SU-DHL-6 (cell line): ENCODE data around the gene DSC2.

ENCODE experiments used
- H2AFZ ChIP-seq: fragments of 200-600 bp; sonication (generic); 2 replicates; pipeline ENCODE4 v1.6.1; 2014; ENCODE audit warnings: low read depth, mild to moderate bottlenecking, moderate library complexity, mixed read lengths, antibody characterized with exemption, low read length; ENCODE audit not compliant: severe bottlenecking
- H3F3A ChIP-seq: fragments of 200-600 bp; shearing (Covaris generic); 2 replicates; pipeline ENCODE4 v1.6.0; 2016; ENCODE audit warnings: antibody characterized with exemption, mild to moderate bottlenecking; ENCODE audit not compliant: insufficient read depth
- H3K27ac ChIP-seq: fragments of 200-600 bp; sonication (generic); 2 replicates; pipeline ENCODE4 v1.5.1; 2016; ENCODE audit warnings: low read depth, mild to moderate bottlenecking, low read length, moderate library complexity, mixed read lengths
- H3K27me3 ChIP-seq: fragments of 200-600 bp; sonication (generic), shearing (Covaris generic); 2 replicates; pipeline ENCODE4 v1.6.0; 2014; ENCODE audit warnings: mild to moderate bottlenecking, low read length
- H3K36me3 ChIP-seq: fragments of 200-600 bp; sonication (generic); 2 replicates; pipeline ENCODE4 v1.6.1; 2014; ENCODE audit warnings: mild to moderate bottlenecking, low read length, mixed read lengths
- H3K4me2 ChIP-seq: fragments of 300-600, 200-600 bp; shearing (Covaris generic), sonication (generic); 2 replicates; pipeline ENCODE4 v1.6.0; 2014; ENCODE audit warnings: low read length, low read depth, mild to moderate bottlenecking; ENCODE audit not compliant: poor library complexity, severe bottlenecking
- H3K4me3 ChIP-seq: fragments of 200-600 bp; sonication (generic); 2 replicates; pipeline ENCODE4 v1.5.1; 2014; ENCODE audit warnings: antibody characterized with exemption, low read length, mild to moderate bottlenecking, mixed read lengths; ENCODE audit not compliant: insufficient read depth, poor library complexity, severe bottlenecking
- H3K79me2 ChIP-seq: fragments of 200-600 bp; sonication (generic); 2 replicates; pipeline ENCODE4 v1.6.1; 2014; ENCODE audit warnings: mild to moderate bottlenecking, low read length, moderate library complexity; ENCODE audit not compliant: insufficient read depth
- H3K9ac ChIP-seq: fragments of 200-600 bp; sonication (generic); 2 replicates; pipeline ENCODE4 v1.7.0; 2014; ENCODE audit warnings: mild to moderate bottlenecking, low read length
- H3K9me2 ChIP-seq: fragments of 200-600 bp; sonication (generic); replicated peaks from 2 replicates; pipeline ENCODE4 v1.6.1; 2014; ENCODE audit warnings: low read length; ENCODE audit not compliant: insufficient read depth
- H3K9me3 ChIP-seq: fragments of 200-600 bp; sonication (generic); 2 replicates; pipeline ENCODE4 v1.6.1; 2014; ENCODE audit warnings: low read length, mixed read lengths; ENCODE audit not compliant: insufficient read depth
- H4K20me1 ChIP-seq: fragments of 200-600 bp; sonication (generic); 2 replicates; pipeline ENCODE4 v1.6.1; 2014; ENCODE audit warnings: low read depth, mild to moderate bottlenecking, antibody characterized with exemption, low read length, moderate library complexity, mixed read lengths
- EZH2phosphoT487 ChIP-seq: fragments of 200-600 bp; sonication (generic), shearing (Covaris generic); conservative IDR thresholded peaks from 2 replicates; pipeline ENCODE4 v1.6.1; 2018; ENCODE audit warnings: mild to moderate bottlenecking, antibody characterized with exemption, low read length, moderate library complexity, mixed read lengths
- TF ChIP-seq, protein P1 (sequence below): fragments of 200-600 bp; sonication (generic); IDR thresholded peaks from one replicate; pipeline ENCODE4 v1.5.1; 2017; ENCODE audit warnings: antibody characterized with exemption, mild to moderate bottlenecking, low read length, moderate library complexity; ENCODE audit not compliant: insufficient read depth, poor library complexity, severe bottlenecking

Gene DSC2

DNA sequence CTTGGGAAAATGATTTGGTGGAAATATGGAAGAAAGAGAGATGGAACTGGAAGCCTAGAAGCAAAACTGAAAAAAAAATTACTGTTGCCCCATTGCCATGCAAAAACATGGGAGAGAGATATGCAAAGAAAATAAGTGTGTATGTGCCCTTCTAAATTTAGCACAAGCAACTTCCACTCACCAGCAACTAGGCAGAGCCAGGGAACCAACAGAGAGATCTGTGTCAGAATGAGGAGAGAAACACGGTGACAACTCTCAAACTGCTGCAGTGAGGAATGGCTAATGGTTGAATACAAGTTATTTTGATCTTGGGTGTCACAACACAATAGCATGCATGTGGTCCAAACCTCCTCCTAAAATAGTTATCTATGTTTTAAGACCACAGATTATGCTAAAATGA is 10.9 kb downstream of the DSC2 start:
- H4K20me1 ChIP-seq = no peaks in the 10 kb centered on the region
- no peak overlapping the region for H2AFZ ChIP-seq
- no peak overlapping the region for H3K27ac ChIP-seq
- H3K27me3 ChIP-seq = no peaks in the 10 kb centered on the region
- TF ChIP-seq, protein P1, sequence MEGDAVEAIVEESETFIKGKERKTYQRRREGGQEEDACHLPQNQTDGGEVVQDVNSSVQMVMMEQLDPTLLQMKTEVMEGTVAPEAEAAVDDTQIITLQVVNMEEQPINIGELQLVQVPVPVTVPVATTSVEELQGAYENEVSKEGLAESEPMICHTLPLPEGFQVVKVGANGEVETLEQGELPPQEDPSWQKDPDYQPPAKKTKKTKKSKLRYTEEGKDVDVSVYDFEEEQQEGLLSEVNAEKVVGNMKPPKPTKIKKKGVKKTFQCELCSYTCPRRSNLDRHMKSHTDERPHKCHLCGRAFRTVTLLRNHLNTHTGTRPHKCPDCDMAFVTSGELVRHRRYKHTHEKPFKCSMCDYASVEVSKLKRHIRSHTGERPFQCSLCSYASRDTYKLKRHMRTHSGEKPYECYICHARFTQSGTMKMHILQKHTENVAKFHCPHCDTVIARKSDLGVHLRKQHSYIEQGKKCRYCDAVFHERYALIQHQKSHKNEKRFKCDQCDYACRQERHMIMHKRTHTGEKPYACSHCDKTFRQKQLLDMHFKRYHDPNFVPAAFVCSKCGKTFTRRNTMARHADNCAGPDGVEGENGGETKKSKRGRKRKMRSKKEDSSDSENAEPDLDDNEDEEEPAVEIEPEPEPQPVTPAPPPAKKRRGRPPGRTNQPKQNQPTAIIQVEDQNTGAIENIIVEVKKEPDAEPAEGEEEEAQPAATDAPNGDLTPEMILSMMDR = no peak
- no peak for TF ChIP-seq EZH2phosphoT487
- H3K79me2 ChIP-seq = no peaks in the 10 kb centered on the region
- H3K4me2 ChIP-seq = no peak overlapping the region
- H3K9ac ChIP-seq = no peak overlapping the region
- no peak overlapping the region for H3K4me3 ChIP-seq
- no peaks in the 10 kb centered on the region for H3K9me2 ChIP-seq
- no peaks in the 10 kb centered on the region for H3K9me3 ChIP-seq
- H3F3A ChIP-seq = no peaks in the 10 kb centered on the region
- H3K36me3 ChIP-seq = no peaks in the 10 kb centered on the region

DNA sequence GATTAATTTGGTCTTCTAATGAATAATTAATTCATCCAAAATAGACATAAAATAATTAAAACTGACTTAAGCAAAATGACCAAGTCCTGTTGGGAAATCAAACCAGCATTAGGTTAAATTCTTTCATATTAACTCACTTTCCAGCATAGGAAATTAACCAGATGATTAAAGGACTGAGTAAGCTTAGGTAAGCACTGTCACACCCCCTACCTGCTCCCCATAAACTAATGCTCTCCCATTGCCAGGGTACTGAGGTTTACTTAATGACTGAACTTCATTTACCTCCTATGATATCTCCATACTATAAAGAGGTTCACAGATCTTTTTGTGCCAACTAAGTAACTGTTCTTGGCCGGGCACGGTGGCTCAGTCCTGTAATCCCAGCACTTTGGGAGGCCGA is 13.7 kb downstream of the DSC2 start:
- no peaks in the 10 kb centered on the region for H3K9me2 ChIP-seq
- H3K27me3 ChIP-seq = no peaks in the 10 kb centered on the region
- H3K9me3 ChIP-seq = no peaks in the 10 kb centered on the region
- no peaks in the 10 kb centered on the region for H4K20me1 ChIP-seq
- H3K4me3 ChIP-seq = no peak overlapping the region
- H3K4me2 ChIP-seq = no peak overlapping the region
- no peaks in the 10 kb centered on the region for H3F3A ChIP-seq
- no peak for TF ChIP-seq EZH2phosphoT487
- TF ChIP-seq, protein P1 = no peak
- H3K9ac ChIP-seq = no peak overlapping the region
- no peak overlapping the region for H3K27ac ChIP-seq
- H2AFZ ChIP-seq = no peak overlapping the region
- H3K36me3 ChIP-seq = no peaks in the 10 kb centered on the region
- H3K79me2 ChIP-seq = no peaks in the 10 kb centered on the region

DNA sequence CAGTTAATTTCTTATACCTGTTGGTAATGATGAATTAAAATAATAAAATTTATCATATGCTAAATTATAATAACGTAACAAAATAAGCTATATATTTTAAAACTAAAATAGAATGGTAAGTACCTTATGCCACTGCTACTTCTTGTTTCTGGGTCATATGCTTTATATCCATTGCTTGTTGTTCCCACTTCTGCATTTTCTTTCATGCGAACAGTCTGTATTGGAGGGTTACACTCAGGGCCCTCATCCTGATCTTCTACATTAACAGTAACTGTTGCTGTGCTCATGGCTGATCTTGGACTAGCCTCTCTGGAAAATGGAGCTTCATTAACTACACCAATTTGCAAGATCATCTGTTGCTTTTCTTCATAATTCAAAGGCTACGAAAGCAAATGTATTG is 22.2 kb downstream of the DSC2 start:
- H3K27me3 ChIP-seq = no peaks in the 10 kb centered on the region
- no peaks in the 10 kb centered on the region for H3K36me3 ChIP-seq
- no peaks in the 10 kb centered on the region for H3K9me2 ChIP-seq
- H3K4me3 ChIP-seq = no peak overlapping the region
- no peaks in the 10 kb centered on the region for H3F3A ChIP-seq
- H3K27ac ChIP-seq = no peak overlapping the region
- H3K79me2 ChIP-seq = no peaks in the 10 kb centered on the region
- H2AFZ ChIP-seq = no peak overlapping the region
- no peaks in the 10 kb centered on the region for H3K9me3 ChIP-seq
- H3K4me2 ChIP-seq = no peak overlapping the region
- TF ChIP-seq EZH2phosphoT487 = no peak
- TF ChIP-seq, protein P1 = no peak
- no peak overlapping the region for H3K9ac ChIP-seq
- H4K20me1 ChIP-seq = no peaks in the 10 kb centered on the region

DNA sequence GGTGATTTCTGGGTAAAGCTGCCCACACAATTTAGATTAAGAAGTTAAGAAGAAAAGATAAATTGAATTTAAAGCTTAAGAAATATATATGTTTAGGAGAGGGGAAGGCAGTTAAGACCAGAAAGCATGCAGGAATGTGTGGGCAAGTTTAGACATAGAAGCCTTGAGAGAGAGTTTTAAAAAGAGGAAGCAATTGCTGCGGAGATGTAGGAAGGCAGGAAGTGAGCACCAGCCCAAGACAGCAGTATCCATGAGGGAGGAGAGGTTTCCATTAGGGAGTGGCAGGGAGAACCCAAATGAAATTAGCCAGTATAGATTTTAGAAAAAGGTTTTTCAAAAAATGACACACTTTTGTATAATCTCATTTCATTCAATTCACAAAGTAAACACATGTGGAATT is 24.3 kb downstream of the DSC2 start:
- TF ChIP-seq, protein P1 = no peak
- no peak for TF ChIP-seq EZH2phosphoT487
- H3K4me3 ChIP-seq = no peak overlapping the region
- H3K4me2 ChIP-seq = no peak overlapping the region
- no peaks in the 10 kb centered on the region for H3K36me3 ChIP-seq
- H2AFZ ChIP-seq = no peak overlapping the region
- no peaks in the 10 kb centered on the region for H3F3A ChIP-seq
- no peak overlapping the region for H3K27ac ChIP-seq
- no peaks in the 10 kb centered on the region for H3K79me2 ChIP-seq
- H3K9me2 ChIP-seq = no peaks in the 10 kb centered on the region
- H3K9me3 ChIP-seq = no peaks in the 10 kb centered on the region
- no peaks in the 10 kb centered on the region for H4K20me1 ChIP-seq
- H3K27me3 ChIP-seq = no peaks in the 10 kb centered on the region
- H3K9ac ChIP-seq = no peak overlapping the region
